Naive B cell (primary cell): Measurements from ENCODE around the gene SLC16A10. TPM values are rescaled to one million over a fixed set of nuclear protein-coding genes. Genes with fewer than 3 reads are reported as not detected.

Experiments
- ATAC-seq, 2 donors: fragments of 150-1000 bp; cut with Tn5 transposase; 2 replicates each; pipeline ENCODE4 v1.10.0; 2021; ENCODE audit warnings: low read depth in 2 of 2, mild to moderate bottlenecking in 2 of 2, moderate library complexity in 2 of 2
- DNase-seq: peaks from one replicate; pipeline ENCODE4 v3.0.0; 2022
- H3K27ac Mint-ChIP-seq, 6 donors: one replicate each; pipeline ENCODE4 v1.8.0; 2020 to 2022; ENCODE audit warnings: mild to moderate bottlenecking in 6 of 6, mixed read lengths in 6 of 6, moderate library complexity in 5 of 6, inconsistent platforms in 2 of 6
- H3K27me3 Mint-ChIP-seq, 3 donors: one replicate each; pipeline ENCODE4 v1.8.0; 2021 to 2022; ENCODE audit warnings: mixed read lengths in 3 of 3, mild to moderate bottlenecking in 1 of 3
- H3K36me3 Mint-ChIP-seq, 2 donors: one replicate each; pipeline ENCODE4 v1.8.0; 2020 to 2022; ENCODE audit warnings: mixed read lengths in 2 of 2, inconsistent platforms in 1 of 2, mild to moderate bottlenecking in 1 of 2
- H3K4me1 Mint-ChIP-seq, 3 donors: one replicate each; pipeline ENCODE4 v1.8.0; 2020 to 2022; ENCODE audit warnings: mixed read lengths in 3 of 3, inconsistent platforms in 1 of 3, mild to moderate bottlenecking in 1 of 3, moderate library complexity in 1 of 3
- H3K4me3 Mint-ChIP-seq, 8 donors: one replicate each; pipeline ENCODE4 v1.8.0; 2020 to 2022; ENCODE audit warnings: mild to moderate bottlenecking in 8 of 8, mixed read lengths in 8 of 8, moderate library complexity in 8 of 8, inconsistent platforms in 2 of 8
- H3K9me3 Mint-ChIP-seq, 7 donors: one replicate each; pipeline ENCODE4 v1.8.0; 2020 to 2022; ENCODE audit warnings: mixed read lengths in 7 of 7, mild to moderate bottlenecking in 5 of 7, inconsistent platforms in 2 of 7, moderate library complexity in 1 of 7
- polyA plus RNA-seq, 6 donors: library from polyadenylated mRNA; unstranded; fragments of 300-500 nt; fragmentation: Illumina TruSeq; gene quantifications; one replicate each; pipeline ENCODE4 v1.2.3, GENCODE V29; 2021; ENCODE audit warnings: low read depth in 6 of 6

The SLC16A10 gene
- polyA plus RNA-seq, 6 donors from 2014 or later, result 0.15 to 2.1 (median 0.65) TPM; not detected in 3

GRCh38 chr6:111204881-111205280 lies 117.6 kb downstream of the SLC16A10 start:
- Mint-ChIP-seq H3K4me3 (no peak overlapping the region), H3K36me3 (no peaks in the 10 kb centered on the region), H3K27ac (no peak overlapping the region), H3K27me3 (no peaks in the 10 kb centered on the region), H3K4me1 (peaks cover 8 to 23% (median 21%) of the 10 kb centered on the region in 3 donors), H3K9me3 (no peaks in the 10 kb centered on the region)
- ATAC-seq, result no peak
- DNase-seq, result no peak

DNA sequence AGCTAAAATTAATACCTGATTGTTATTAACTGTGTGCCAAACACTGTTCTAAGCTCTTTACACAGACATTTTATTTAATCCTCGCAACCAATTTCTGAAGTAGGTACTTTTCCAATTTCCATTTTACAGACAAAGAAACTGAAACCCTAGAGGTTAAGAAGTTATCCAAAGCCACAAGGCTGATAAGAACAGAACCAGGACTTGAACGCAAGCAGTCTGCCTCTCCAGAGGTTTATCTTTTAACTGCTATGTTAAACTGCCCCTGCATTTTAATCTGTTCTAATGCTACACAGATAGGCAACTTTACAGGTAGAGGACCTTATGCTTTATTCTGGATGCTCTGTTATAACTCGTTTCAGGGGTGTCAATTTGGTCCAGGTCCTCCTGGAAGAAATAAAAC lies 118.2 kb downstream of the SLC16A10 start:
- no peaks in the 10 kb centered on the region for H3K36me3 Mint-ChIP-seq
- ATAC-seq, result no peak
- H3K4me3 Mint-ChIP-seq, result no peak overlapping the region
- H3K4me1 Mint-ChIP-seq, result peaks cover 8 to 17% (median 15%) of the 10 kb centered on the region in 3 donors
- no peaks in the 10 kb centered on the region for H3K27me3 Mint-ChIP-seq
- no peak overlapping the region for H3K27ac Mint-ChIP-seq
- no peaks in the 10 kb centered on the region for H3K9me3 Mint-ChIP-seq
- no peak for DNase-seq

DNA sequence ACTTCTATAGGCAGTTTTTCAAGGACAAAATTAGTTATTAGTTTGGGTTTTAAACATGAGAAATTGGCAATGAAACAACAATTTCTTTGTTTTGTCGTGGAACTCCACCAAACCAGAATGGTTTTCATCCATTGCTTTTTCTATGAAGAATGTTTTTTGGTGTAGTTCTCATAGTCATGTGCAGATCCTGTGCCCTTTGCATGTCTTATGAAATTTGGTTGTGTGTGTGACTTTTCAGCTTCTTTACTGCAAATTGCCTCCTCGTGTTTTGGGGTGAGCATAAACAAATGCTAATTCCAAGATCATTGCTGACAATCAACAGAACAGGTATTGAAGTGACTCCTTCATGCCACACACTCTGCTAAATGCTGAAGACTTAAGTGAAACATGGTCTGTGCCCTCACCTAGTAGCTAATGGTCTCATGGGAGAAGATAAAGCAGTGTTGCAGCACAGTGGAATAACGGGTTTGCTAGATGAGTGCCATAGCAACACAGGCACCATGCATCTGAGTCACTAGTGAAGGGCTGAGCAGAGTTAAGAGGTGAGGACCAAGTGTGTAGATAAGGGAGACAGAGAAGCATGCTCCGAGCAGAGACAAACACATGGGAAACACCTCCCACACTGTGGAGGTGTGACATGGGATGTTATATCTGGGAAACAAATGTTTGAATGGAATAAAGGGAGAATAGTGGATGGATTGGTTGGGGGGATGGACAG lies 120.0 kb downstream of the SLC16A10 start:
- no peak for ATAC-seq
- H3K27ac Mint-ChIP-seq, result peak overlapping the region in 1 of 6 donors; percentile 54

GRCh38 chr6:111208933-111209332 lies 121.6 kb downstream of the SLC16A10 start:
- Mint-ChIP-seq H3K36me3 (no peaks in the 10 kb centered on the region), H3K27me3 (no peaks in the 10 kb centered on the region), H3K4me3 (no peak overlapping the region), H3K9me3 (no peaks in the 10 kb centered on the region), H3K4me1 (no peaks in the 10 kb centered on the region), H3K27ac (peak overlapping the region in 1 of 6 donors; percentile 10)
- ATAC-seq (no peak), DNase-seq (no peak)

More for the DNA sequence above, 120.0 kb downstream of the SLC16A10 start:
- Mint-ChIP-seq H3K9me3 (no peaks in the 10 kb centered on the region), H3K36me3 (no peaks in the 10 kb centered on the region), H3K4me1 (peaks cover 0 to under 1% (median 0%) of the 10 kb centered on the region in 3 donors), H3K27me3 (no peaks in the 10 kb centered on the region), H3K4me3 (no peak overlapping the region)
- no peak for DNase-seq

DNA sequence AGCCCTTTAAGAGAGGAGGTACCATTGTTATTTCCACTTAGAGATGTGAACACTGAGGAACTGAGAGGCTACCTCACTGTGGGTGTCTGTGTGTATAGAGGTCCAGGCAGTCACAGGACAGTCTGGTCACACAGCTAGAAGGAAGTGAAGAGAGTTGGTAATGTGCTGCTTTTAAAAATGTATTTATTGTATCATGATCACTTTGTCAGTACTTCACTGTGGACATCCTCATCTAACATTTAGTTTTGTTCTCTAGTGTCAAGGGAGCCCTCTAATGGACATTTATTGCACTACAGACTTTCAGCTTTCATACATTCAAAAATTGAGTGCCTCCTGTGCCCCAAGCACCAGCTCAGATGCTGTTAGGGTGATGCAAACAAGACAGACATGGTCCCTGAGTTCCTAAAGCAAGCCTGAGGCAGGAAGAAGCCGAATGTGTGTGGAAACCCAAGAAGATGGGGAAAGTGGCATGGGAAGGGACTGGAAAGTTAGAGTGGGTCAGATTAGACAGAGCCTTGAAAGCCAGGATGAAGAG lies 123.0 kb downstream of the SLC16A10 start:
- no peaks in the 10 kb centered on the region for H3K9me3 Mint-ChIP-seq
- DNase-seq, result peak; percentile 24
- H3K27ac Mint-ChIP-seq, result no peak overlapping the region
- H3K4me1 Mint-ChIP-seq, result no peaks in the 10 kb centered on the region
- H3K4me3 Mint-ChIP-seq, result no peak overlapping the region
- no peaks in the 10 kb centered on the region for H3K36me3 Mint-ChIP-seq
- peak in 1 of 2 donors; percentile 43 for ATAC-seq
- H3K27me3 Mint-ChIP-seq, result no peaks in the 10 kb centered on the region

DNA sequence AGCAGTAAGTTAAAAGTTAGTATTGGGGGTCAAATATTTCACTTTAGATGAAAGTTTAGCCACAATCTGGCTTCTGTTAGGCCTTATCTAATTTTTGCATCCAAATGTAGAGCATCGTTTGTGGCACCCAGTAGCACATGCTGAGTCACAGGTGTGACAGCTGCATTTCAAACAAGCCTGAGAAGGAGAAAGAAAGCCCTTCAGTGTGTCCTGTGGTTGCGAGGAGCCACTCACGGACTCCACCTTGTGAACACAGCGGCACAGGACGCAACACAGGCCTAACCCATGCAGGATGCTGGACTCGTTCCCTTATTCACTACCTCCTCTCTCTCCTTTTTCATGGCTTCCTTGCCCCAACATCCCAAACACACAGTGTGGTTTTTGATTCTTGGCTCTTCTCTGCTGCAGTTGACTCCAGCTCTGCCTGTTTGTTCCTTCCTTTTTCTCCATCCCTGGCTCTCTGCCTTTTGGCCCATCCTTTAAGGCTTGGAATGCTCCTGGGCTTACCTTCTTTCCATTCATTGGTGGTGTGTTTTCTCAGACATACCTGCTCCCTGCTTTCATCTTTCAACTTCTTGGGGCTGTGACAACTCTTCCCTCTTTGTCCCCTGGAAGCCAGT lies 124.2 kb downstream of the SLC16A10 start:
- H3K4me1 Mint-ChIP-seq, result no peaks in the 10 kb centered on the region
- no peak overlapping the region for H3K27ac Mint-ChIP-seq
- DNase-seq (no peak), ATAC-seq (no peak)
- H3K9me3 Mint-ChIP-seq, result peaks cover 0 to under 1% (median 0%) of the 10 kb centered on the region in 7 donors
- H3K27me3 Mint-ChIP-seq, result no peaks in the 10 kb centered on the region
- H3K36me3 Mint-ChIP-seq, result no peaks in the 10 kb centered on the region
- H3K4me3 Mint-ChIP-seq, result no peak overlapping the region

GRCh38 chr6:111212625-111213024 lies 125.3 kb downstream of the SLC16A10 start:
- no peak overlapping the region for H3K27ac Mint-ChIP-seq
- DNase-seq (no peak), ATAC-seq (no peak)
- H3K36me3 Mint-ChIP-seq, result no peaks in the 10 kb centered on the region
- H3K4me1 Mint-ChIP-seq, result no peaks in the 10 kb centered on the region
- H3K4me3 Mint-ChIP-seq, result no peak overlapping the region
- H3K27me3 Mint-ChIP-seq, result no peaks in the 10 kb centered on the region
- peaks cover 0 to 1% (median 0%) of the 10 kb centered on the region in 7 donors for H3K9me3 Mint-ChIP-seq

- DNase-seq (no peak), ATAC-seq (no peak)
- Mint-ChIP-seq H3K27ac (no peak overlapping the region), H3K36me3 (no peaks in the 10 kb centered on the region), H3K9me3 (peaks cover 0 to 1% (median 0%) of the 10 kb centered on the region in 7 donors), H3K27me3 (no peaks in the 10 kb centered on the region), H3K4me3 (no peak overlapping the region), H3K4me1 (no peaks in the 10 kb centered on the region)
Measured at GRCh38 chr6:111215131-111215530, 127.8 kb downstream of the SLC16A10 start.

- Mint-ChIP-seq H3K36me3 (no peaks in the 10 kb centered on the region), H3K4me1 (no peaks in the 10 kb centered on the region), H3K27me3 (no peaks in the 10 kb centered on the region), H3K4me3 (no peak overlapping the region), H3K27ac (no peak overlapping the region), H3K9me3 (peaks cover 0 to 1% (median 0%) of the 10 kb centered on the region in 7 donors)
- no peak for ATAC-seq
- no peak for DNase-seq
Measured at GRCh38 chr6:111219785-111220184, 132.5 kb downstream of the SLC16A10 start.

DNA sequence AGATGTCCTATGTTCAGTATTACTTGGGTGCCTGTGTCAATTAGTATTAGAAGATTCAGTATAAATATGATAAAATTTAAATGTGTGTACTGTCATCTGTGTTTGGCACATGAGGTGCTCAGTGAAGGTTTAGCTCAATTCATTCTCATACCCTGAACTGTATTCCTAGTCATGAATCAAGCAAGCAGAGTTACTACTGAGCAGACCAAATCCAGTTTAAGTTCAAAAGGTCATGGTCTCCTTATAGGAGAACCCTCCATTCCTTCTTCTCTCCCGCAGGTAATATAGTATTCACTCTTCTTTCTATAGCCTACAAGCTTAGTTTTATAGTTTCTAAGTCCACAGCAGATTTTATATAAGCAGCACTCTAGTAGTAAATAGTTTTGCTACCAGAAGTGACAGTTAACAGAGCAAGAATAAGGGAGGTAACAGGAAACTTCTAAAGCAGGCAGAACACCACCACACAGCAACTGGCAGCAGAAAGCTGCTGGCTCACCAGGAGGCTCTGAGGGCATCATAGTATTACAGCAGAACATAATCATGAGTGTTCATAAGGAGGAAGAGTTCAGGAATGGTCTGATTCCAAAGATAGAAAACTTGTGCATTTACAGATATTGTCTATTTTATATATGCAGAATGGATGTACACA lies 133.2 kb downstream of the SLC16A10 start:
- H3K4me3 Mint-ChIP-seq, result peak overlapping the region in 1 of 8 donors; percentile 69
- peaks cover 0 to 1% (median 0%) of the 10 kb centered on the region in 7 donors for H3K9me3 Mint-ChIP-seq
- no peaks in the 10 kb centered on the region for H3K27me3 Mint-ChIP-seq
- ATAC-seq, result no peak
- no peak for DNase-seq
- no peak overlapping the region for H3K27ac Mint-ChIP-seq
- no peaks in the 10 kb centered on the region for H3K36me3 Mint-ChIP-seq
- H3K4me1 Mint-ChIP-seq, result no peaks in the 10 kb centered on the region

DNA sequence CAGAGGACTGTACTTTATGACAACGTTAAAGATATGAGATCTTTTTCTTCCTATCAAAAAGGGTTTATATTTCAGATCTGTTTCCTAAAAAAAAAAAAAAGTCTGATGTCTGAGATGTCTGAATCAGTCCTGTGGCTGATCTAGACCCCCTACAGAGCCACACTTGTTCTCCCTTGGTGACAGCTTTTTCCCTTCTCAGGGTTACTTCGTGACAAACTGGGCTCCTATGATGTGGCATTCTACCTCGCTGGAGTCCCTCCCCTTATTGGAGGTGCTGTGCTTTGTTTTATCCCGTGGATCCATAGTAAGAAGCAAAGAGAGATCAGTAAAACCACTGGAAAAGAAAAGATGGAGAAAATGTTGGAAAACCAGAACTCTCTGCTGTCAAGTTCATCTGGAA lies 134.5 kb downstream of the SLC16A10 start:
- no peaks in the 10 kb centered on the region for H3K4me1 Mint-ChIP-seq
- ATAC-seq (no peak), DNase-seq (no peak)
- no peaks in the 10 kb centered on the region for H3K9me3 Mint-ChIP-seq
- H3K4me3 Mint-ChIP-seq, result no peak overlapping the region
- no peaks in the 10 kb centered on the region for H3K36me3 Mint-ChIP-seq
- H3K27me3 Mint-ChIP-seq, result no peaks in the 10 kb centered on the region
- H3K27ac Mint-ChIP-seq, result peak overlapping the region in 2 of 6 donors; percentile 18 to 69

GRCh38 chr6:111222341-111222740 lies 135.0 kb downstream of the SLC16A10 start:
- H3K4me3 Mint-ChIP-seq, result no peak overlapping the region
- peak overlapping the region in 1 of 6 donors; percentile 25 for H3K27ac Mint-ChIP-seq

GRCh38 chr6:111228094-111228493 lies 140.8 kb downstream of the SLC16A10 start:
- ATAC-seq (no peak), DNase-seq (no peak)
- H3K27ac Mint-ChIP-seq, result no peak overlapping the region

More at GRCh38 chr6:111222341-111222740, 135.0 kb downstream of the SLC16A10 start:
- no peaks in the 10 kb centered on the region for H3K27me3 Mint-ChIP-seq
- no peaks in the 10 kb centered on the region for H3K4me1 Mint-ChIP-seq
- no peak for ATAC-seq
- H3K36me3 Mint-ChIP-seq, result no peaks in the 10 kb centered on the region
- no peak for DNase-seq
- no peaks in the 10 kb centered on the region for H3K9me3 Mint-ChIP-seq

More at GRCh38 chr6:111228094-111228493, 140.8 kb downstream of the SLC16A10 start:
- peaks cover 0 to 2% (median 0%) of the 10 kb centered on the region in 3 donors for H3K27me3 Mint-ChIP-seq
- no peaks in the 10 kb centered on the region for H3K4me1 Mint-ChIP-seq
- no peaks in the 10 kb centered on the region for H3K9me3 Mint-ChIP-seq
- no peaks in the 10 kb centered on the region for H3K36me3 Mint-ChIP-seq
- no peak overlapping the region for H3K4me3 Mint-ChIP-seq
